Fibroblast of the conjunctiva (primary cell): Measurements from ENCODE around the gene CPTP.

Experiments used
- DNase-seq: peaks from one replicate; pipeline ENCODE4 v3.0.0-alpha.2; 2010; ENCODE audit warnings: low read depth

The CPTP gene

GRCh38 chr1:1319646-1319941 lies 5.0 kb upstream of the CPTP start:
- no peak for DNase-seq

GRCh38 chr1:1320666-1321448 lies 3.7 kb upstream of the CPTP start:
- no peak for DNase-seq

DNA sequence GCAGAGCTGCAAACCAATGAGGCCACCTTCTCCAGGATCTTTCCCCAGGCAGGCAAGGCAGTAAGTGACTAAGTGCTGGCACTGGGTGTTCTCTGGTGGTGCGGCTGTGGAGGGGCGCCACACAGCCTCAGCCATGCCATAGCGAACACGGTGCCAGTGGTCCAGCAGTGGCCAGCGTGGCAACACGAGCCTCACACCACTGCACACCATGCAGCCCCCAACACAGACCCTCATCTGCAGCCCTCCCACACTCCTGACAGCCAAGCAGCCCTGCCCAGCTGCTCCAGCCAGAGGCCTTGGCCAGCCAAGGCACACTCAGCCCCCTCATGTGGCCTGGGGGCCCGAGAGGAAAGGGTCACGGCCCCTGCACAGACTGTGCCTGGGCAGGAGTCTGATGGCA lies 3.1 kb upstream of the CPTP start:
- DNase-seq = no peak

- no peak for DNase-seq
These were observed 2.2 kb upstream of the CPTP start for GRCh38 chr1:1322418-1322817.

GRCh38 chr1:1322952-1323351 lies 1.6 kb upstream of the CPTP start:
- DNase-seq = no peak

- no peak for DNase-seq
These were observed 498 bp upstream of the CPTP start for GRCh38 chr1:1324084-1324523.

GRCh38 chr1:1325288-1326074 lies 879 bp downstream of the CPTP start:
- no peak for DNase-seq

- DNase-seq = no peak
These were observed 1.5 kb downstream of the CPTP start for GRCh38 chr1:1326075-1326605.

DNA sequence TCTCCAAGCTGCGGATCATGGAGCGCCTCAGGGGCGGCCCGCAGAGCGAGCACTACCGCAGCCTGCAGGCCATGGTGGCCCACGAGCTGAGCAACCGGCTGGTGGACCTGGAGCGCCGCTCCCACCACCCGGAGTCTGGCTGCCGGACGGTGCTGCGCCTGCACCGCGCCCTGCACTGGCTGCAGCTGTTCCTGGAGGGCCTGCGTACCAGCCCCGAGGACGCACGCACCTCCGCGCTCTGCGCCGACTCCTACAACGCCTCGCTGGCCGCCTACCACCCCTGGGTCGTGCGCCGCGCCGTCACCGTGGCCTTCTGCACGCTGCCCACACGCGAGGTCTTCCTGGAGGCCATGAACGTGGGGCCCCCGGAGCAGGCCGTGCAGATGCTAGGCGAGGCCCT lies 2.7 kb downstream of the CPTP start:
- no peak for DNase-seq

- DNase-seq = no peak
These were observed 3.7 kb downstream of the CPTP start for GRCh38 chr1:1328254-1328653.

DNA sequence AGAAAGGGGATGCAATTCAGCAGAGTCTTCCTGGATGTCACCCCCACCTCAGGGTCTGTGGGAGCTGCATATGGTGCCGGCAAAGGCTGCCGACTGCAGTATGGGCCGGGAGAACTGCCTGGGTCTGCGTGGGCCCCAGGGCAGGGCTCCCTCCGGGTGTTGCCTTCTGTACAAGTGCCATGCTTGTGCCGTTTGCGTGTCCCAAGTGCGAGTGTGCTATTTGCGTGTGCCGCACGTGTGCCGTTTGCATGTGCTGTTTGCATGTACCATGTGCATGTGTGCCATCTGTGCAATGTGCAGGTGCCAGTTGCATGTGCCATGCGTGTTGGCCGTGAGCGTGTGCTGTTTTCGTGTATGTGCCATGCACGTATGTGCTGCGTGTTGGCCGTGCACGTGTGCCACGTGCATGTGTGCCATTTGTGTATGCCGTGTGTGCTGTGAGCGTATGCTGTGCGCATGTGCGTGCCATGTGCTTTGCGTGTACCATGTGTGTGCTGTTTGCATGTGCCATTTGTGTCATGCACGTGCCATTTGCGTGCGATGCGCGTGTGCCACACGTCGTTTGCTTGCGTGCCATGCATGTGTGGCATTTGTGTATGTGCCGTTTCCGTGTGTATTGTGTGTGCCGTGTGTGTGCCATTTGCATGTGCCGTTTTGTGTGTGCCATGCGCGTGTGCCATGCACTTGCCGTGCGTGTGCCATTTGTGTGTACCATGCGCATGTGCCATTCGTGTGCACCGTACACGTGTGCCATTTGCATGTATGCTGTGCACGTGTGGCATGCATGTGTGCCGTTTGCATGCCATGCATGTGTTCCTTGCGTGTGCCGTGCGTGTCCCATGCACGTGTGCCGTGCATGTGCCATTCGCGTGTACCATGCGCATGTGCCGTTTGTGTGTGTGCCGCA lies 5.0 kb downstream of the CPTP start:
- DNase-seq = no peak

DNA sequence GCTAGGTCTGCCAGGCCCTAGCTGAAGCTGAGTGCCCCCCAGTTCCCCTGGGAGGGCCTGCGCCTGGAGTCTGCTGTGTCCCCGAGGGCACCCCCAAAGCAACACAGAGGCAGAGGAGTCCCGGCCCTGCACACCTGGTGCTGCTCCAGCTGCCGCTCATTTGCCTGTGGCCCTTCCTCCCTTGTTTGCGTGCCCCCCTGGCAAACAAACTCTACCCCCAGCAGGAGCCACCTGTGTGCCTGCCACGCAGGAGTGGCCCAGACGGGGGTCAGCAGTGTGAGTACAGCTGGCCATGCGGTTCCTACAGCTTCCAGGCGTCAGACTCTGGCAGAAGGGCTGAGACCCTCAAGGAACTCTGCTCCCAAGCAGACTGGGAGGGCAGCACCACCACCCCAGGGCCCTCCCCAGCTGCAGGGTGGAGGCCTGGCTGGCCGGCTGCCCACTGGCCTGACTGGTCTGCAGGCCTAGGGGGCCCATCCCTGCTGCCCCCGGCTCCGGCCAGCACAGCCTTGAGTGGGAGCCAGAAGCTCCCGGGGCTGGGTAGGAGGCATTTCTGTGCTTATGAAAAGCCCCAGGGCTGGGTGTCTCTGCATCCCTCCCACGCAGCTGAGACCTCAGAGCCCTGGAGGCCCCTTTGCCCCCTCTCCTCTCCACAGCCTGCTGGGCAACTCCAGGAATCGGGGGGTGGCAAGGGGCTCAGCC lies 5.9 kb downstream of the CPTP start:
- DNase-seq = no peak

DNA sequence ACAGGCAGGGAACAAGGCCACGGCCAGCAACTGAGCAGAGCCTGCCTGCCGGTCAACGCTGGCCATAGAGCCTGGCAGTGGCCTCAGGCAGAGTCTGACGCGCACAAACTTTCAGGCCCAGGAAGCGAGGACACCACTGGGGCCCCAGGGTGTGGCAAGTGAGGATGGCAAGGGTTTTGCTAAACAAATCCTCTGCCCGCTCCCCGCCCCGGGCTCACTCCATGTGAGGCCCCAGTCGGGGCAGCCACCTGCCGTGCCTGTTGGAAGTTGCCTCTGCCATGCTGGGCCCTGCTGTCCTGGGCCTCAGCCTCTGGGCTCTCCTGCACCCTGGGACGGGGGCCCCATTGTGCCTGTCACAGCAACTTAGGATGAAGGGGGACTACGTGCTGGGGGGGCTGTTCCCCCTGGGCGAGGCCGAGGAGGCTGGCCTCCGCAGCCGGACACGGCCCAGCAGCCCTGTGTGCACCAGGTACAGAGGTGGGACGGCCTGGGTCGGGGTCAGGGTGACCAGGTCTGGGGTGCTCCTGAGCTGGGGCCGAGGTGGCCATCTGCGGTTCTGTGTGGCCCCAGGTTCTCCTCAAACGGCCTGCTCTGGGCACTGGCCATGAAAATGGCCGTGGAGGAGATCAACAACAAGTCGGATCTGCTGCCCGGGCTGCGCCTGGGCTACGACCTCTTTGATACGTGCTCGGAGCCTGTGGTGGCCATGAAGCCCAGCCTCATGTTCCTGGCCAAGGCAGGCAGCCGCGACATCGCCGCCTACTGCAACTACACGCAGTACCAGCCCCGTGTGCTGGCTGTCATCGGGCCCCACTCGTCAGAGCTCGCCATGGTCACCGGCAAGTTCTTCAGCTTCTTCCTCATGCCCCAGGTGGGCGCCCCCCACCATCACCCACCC lies 6.7 kb downstream of the CPTP start, which contains the start of gene TAS1R3:
TSS of gene TAS1R3 (plus strand) at position 213 of the 898 bp plus-strand sequence. CDS start at position 279, 66 bp downstream.
- DNase-seq = no peak

DNA sequence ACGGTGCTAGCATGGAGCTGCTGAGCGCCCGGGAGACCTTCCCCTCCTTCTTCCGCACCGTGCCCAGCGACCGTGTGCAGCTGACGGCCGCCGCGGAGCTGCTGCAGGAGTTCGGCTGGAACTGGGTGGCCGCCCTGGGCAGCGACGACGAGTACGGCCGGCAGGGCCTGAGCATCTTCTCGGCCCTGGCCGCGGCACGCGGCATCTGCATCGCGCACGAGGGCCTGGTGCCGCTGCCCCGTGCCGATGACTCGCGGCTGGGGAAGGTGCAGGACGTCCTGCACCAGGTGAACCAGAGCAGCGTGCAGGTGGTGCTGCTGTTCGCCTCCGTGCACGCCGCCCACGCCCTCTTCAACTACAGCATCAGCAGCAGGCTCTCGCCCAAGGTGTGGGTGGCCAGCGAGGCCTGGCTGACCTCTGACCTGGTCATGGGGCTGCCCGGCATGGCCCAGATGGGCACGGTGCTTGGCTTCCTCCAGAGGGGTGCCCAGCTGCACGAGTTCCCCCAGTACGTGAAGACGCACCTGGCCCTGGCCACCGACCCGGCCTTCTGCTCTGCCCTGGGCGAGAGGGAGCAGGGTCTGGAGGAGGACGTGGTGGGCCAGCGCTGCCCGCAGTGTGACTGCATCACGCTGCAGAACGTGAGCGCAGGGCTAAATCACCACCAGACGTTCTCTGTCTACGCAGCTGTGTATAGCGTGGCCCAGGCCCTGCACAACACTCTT lies 7.6 kb downstream of the CPTP start:
- DNase-seq = no peak

DNA sequence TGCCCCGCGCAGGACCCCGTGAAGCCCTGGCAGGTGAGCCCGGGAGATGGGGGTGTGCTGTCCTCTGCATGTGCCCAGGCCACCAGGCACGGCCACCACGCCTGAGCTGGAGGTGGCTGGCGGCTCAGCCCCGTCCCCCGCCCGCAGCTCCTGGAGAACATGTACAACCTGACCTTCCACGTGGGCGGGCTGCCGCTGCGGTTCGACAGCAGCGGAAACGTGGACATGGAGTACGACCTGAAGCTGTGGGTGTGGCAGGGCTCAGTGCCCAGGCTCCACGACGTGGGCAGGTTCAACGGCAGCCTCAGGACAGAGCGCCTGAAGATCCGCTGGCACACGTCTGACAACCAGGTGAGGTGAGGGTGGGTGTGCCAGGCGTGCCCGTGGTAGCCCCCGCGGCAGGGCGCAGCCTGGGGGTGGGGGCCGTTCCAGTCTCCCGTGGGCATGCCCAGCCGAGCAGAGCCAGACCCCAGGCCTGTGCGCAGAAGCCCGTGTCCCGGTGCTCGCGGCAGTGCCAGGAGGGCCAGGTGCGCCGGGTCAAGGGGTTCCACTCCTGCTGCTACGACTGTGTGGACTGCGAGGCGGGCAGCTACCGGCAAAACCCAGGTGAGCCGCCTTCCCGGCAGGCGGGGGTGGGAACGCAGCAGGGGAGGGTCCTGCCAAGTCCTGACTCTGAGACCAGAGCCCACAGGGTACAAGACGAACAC lies 8.3 kb downstream of the CPTP start:
- no peak for DNase-seq

GRCh38 chr1:1333551-1334241 lies 9.1 kb downstream of the CPTP start:
- DNase-seq = no peak

GRCh38 chr1:1334835-1335234 lies 10.2 kb downstream of the CPTP start:
- DNase-seq = no peak

GRCh38 chr1:1335283-1335682 lies 10.7 kb downstream of the CPTP start:
- no peak for DNase-seq
